KBM-7 (cell line): ENCODE results near the gene GSPT1.
"Not testable (repeated sequence)": the region's sequence is repeated elsewhere in the genome, so short reads cannot be mapped to it uniquely, and the experiment has no call there.

Experiments used
- DNase-seq: peaks from one replicate; pipeline ENCODE4 v3.0.0-alpha.2; 2015
- in situ Hi-C: fragments of 300-500 bp; cut with MboI; formaldehyde crosslinking; loops from 2 replicates; pipeline ENCODE4 v1.14.3; 2020; ENCODE audit warnings: low sequenced_read_pairs, low pct_unique_long_range_greater_than_20kb, mixed read lengths

Gene GSPT1

DNA sequence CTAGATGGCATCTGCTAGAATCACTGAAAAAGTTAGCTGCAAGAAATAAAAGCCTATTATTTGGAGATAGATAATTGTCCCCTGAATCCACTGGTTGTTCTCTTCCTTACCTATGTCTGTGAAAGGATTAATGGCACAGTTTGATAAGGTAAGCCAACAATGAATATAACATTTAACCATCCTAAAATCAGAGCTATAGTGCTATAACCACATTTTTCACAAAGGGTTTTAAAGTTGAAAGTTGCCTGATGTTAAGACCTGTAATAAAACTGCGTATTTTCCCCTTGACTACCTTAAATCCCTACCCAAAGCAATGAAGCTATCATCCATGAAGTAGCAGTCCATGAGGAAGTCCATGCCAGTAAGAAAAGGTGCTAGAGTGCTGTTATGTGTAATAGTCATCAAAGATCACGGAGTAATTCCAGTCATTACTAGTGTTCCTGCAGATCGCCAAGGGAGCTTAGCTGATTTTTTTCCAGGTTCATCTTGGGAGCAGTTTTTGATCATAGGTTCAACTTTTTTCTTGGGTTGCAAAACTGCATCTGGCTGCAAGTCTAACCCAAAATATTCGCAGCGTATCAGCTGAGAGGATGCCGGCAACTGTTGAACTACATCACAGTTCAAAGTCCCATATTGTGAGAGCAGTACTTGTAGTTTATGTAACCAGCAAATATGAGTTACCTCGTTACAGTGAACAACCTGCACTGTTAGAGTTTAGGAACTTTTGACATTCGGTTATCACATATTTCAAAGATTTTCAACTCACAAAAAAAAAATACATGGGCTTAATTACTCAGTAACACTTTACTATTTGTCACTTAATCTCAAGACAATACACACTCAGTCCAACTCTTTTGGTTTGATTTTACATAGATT lies 46.2 kb downstream of the GSPT1 start:
- in situ Hi-C loops: no loop called here

DNA sequence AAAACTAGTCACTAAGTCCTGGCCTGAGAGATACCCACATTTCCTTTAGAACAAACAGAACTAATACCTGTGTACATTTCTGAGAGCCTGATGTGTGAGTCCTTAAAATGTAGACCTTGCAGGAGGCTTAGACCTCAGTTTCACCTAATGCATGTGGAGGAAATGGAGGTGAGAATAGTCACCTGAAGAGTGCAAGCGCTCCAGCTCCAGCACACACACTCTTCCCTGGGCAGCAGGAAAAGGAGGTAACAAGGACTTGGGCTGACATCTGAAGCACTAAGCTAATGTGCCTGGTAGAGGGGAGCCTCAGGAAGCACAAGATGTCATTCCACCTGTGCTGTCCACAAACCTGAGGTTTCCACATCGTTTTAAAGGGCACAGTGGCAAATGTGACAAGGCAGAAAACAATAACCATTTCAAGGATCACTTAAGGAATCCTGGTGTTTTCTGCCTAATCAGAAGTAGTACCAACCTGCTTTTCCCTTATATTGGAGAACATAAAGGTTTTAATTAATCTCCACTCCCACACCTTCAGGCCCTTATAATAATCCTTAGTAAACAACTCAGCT lies 47.3 kb downstream of the GSPT1 start:
- in situ Hi-C loops: no loop called here
- DNase-seq: no peak

More for the DNA sequence above, 46.2 kb downstream of the GSPT1 start:
- DNase-seq: no peak

- DNase-seq: no peak
- in situ Hi-C loops: no loop called here
Measured at GRCh38 chr16:11862489-11862888, 53.3 kb downstream of the GSPT1 start.

DNA sequence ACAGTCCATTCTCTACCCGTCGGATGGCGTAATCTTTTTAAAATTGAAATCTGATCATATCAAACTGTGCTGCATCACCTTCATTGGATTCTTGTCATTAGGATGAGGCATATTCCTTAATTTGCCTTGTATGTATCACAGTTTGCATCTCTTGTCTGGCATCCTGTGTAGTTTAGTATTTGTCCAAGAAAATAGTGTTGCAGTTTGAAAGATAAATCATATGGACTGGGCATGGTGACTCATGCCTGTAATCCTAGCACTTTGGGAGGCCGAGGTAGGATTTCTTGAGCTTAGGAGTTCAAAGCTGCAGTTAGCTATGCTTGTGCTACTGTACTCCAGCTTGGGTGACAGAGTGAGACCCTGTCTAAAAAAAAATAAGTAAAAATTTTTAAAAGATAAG lies 58.6 kb downstream of the GSPT1 start:
- in situ Hi-C loops: no loop called here
- no peak for DNase-seq

GRCh38 chr16:11852092-11852809 lies 63.5 kb downstream of the GSPT1 start:
- in situ Hi-C loops: no loop called here
- DNase-seq: peak; percentile 30

DNA sequence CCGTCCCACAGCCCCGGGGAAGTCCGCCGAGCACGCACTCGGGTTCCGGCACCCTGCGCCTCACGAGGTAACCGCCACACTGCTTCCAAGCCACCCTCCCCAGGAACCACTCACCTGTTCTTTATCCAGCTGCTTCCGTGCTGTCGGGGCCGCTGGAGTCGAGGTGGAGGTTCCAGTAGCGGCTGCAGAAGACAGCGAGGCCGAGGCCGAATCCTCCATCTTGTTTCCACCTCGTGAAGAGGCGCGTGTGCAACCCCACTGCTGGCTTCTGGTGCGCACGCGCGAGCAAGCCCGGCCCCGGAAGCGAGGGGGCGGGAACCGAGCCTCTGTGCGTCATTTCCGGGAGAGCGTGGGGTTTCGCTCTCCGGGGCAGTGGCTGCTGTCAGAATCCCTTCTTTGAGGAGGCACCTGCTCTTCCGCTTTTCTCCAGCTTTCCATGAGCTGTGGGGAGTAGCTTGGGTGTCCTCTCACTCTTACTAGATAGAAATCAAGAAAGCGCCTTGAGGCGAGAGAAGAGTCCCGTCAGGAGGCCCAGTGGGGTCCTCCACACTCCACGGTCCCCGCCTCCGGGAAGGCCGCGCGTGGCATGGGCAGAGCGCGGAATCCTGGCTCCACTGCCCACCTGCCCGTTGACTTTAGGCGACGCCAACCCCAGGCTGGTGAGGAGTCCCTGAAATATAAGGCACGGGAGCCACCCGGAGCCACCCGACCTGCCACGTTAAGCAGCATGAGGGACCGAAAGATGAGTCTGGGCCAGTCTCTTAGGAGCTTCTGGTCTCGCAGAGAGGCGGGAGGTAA lies 64.3 kb downstream of the GSPT1 start, which contains the start of gene RSL1D1:
Gene RSL1D1, minus strand, starts transcription at position 249 of the 798 bp plus-strand sequence. Its CDS starts 30 bp downstream, at position 219.
- DNase-seq: peak; percentile 96
- in situ Hi-C loops: no loop called here

GRCh38 chr16:11848842-11849241 lies 66.9 kb downstream of the GSPT1 start:
- in situ Hi-C loops: no loop called here
- DNase-seq: no peak

DNA sequence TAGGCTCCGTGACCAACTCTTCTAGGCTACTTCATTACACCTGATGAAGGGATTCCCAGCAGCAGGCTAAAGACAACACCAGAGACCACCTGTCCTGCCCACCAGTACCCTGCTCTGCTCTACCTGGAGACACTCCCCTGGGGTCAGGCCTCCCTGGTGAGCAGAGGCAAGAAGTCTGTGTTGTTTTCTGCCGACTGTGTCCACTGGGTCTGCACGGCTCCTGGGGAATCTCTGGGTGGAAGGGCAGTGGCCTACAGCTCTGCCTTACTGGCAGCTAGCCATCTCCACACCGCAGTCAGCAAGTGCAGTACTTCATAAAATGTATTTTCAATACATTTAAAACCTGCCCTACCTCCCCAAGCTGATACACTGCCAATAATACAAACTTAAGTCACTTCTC lies 71.3 kb downstream of the GSPT1 start:
- DNase-seq: no peak
- in situ Hi-C loops: no loop called here

DNA sequence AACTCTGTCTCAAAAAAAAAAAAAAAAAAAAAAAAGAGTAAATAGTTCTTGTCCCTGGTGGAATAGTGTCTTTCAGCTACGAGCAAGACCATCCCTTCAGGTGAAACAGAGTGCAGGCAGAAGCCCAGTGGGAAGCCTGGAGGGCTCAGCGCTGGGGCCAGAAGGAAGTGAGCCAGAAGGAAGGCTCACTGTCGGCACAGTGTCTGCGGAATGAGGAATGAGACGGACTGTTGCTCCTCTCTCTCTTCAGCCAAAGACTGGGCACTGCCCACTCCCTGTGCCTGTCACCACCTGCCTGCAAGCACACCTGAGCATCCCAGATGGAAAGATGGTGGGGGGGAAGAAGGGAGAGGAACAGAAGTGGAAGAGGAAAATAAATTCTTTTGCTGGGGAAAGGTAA lies 71.9 kb downstream of the GSPT1 start:
- DNase-seq: no peak
- in situ Hi-C loops: no loop called here

GRCh38 chr16:11843206-11843605 lies 72.5 kb downstream of the GSPT1 start:
- in situ Hi-C loops: no loop called here

GRCh38 chr16:11841026-11841425 lies 74.7 kb downstream of the GSPT1 start:
- in situ Hi-C loops: no loop called here
- DNase-seq: no peak

More at GRCh38 chr16:11843206-11843605, 72.5 kb downstream of the GSPT1 start:
- DNase-seq: no peak

- no peak for DNase-seq
- in situ Hi-C loops: no loop called here
Measured at GRCh38 chr16:11836650-11837244, 79.0 kb downstream of the GSPT1 start.

GRCh38 chr16:11835891-11836649 lies 79.7 kb downstream of the GSPT1 start:
- no peak for DNase-seq
- in situ Hi-C loops: no loop called here

DNA sequence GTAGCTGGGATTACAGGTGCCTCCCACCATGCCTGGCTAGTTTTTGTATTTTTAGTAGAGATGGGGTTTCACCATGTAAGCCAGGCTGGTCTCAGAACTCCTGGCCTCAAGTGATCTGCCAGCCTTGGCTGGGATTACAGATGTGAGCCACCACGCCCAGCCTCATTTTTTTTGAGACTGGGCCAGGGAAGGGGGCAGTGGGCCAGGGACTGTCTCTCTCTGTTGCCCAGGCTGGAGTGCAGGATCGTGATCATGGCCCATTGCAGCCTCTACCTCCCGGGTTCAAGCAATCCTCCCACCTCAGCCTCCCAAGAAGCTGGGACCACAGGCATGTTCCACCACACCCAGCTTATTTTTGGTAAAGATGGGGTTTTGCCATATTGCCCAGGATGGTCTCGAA lies 80.4 kb downstream of the GSPT1 start:
- in situ Hi-C loops: no loop called here
- DNase-seq: no peak

DNA sequence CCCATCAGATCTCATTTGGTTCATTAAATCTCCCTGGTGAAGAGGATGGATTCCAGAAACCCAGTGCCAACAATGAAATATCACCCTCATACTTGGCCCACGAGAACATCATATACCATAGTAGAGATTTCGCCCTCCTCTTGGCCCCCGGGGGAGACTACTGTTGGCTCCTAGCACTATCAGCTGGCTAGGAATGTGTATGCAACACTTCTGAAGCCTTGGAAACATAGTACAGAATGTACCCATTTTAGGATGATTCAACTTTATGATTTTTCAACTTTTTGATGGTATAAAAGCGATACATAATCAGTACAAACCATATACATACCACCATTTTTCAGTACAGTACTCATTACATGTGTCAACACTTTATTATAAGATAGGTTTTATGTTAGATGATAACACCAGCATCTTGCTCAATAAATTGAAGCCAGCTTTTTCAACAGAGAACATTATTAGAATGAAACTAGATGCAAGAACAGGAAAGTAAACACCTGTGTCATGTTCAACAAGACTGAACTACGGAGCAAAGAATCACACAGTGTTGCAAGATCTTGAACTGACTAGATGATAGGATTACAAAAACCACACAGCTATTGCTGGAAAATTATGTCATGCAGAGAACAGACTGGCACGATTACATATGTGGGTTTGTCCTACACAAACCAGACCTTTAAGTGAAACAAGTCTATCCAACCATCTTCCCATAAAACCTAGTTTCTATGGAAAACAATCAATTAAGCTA lies 81.6 kb downstream of the GSPT1 start:
- DNase-seq: no peak
- in situ Hi-C loops: no loop called here

GRCh38 chr16:11828696-11829095 lies 87.1 kb downstream of the GSPT1 start:
- in situ Hi-C loops: no loop called here
- no peak for DNase-seq

DNA sequence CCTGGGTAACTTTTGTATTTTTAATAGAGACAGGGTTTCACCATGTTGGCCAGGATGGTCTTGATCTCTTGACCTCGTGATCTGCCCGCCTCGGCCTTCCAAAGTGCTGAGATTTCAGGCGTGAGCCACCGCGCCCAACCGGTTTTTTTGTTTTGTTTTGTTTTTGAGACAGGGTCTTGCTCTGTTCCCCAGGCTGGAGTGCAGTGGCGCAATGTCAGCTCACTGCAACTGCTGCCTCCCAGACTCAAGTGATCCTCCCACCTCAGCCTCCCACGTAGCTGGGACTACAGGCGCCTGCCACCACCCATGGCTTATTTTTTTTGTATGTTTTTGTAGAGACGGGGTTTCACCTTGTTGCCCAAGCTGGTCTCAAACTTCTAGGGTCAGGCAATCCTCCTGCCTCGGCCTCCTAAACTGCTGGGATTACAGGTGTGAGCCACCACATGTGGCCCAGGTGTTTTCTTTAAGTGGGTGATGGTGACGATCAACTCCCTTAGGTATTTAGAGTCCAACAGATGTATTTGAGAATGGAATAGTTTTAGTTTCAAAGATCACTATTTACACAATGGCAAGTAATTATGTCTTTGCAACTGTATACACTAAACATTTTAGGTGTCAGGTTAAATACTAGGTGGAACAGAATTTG lies 90.1 kb downstream of the GSPT1 start:
- in situ Hi-C loops, DNase-seq: not testable (repeated sequence)
